Keratinocyte (primary cell): ENCODE data around the gene SPRR3.

Experiments used
- CTCF ChIP-seq, 3 experiments: IDR thresholded peaks in 1 of 3; conservative IDR thresholded peaks in 1 of 3; optimal IDR thresholded peaks in 1 of 3; 2 replicates in 2 of 3; 3 replicates in 1 of 3; pipeline versions ENCODE3 to v1.5.1; 2011; ENCODE audit warnings: low read length in 3 of 3, mild to moderate bottlenecking in 3 of 3, moderate library complexity in 2 of 3, control low read depth in 1 of 3, inconsistent platforms in 1 of 3; ENCODE audit not compliant: insufficient read depth in 2 of 3; ENCODE audit errors: extremely low read depth in 1 of 3
- EZH2 ChIP-seq: IDR thresholded peaks from one replicate; pipeline ENCODE4 v1.6.1; 2012; ENCODE audit warnings: inconsistent platforms, mild to moderate bottlenecking, low read length, moderate library complexity

DNA sequence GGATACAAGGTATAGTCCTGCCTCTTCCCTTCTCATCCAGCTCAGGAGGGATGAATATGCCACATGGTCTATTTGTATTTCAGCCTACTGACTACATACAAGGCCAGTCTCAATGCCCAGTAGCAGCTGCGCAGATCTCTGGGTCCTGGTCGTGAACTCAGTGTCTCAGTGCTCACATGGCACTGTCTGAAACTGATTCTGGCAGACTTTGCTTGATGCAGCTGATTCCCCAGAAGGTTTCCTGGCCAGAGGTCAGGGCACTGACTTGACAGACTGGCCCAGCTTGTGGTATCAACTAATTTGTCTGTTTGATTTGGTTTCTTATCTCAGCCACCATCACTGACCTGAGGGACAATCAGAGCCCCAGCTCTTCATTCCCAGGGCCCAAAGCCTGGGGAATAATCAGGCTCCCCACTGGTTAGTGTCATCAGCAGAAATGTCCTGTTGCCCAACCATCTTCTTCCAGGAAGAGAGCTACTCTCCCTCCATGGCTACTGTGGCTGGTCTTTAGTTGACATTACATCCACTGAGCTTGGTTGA, 38.6 kb upstream of the SPRR3 start:
- TF ChIP-seq CTCF (optimal IDR thresholded peaks at IDR 0.05 in 1 of 3, IDR thresholded peaks at IDR 0.05 in 1 of 3, conservative IDR thresholded peaks at IDR 0.05 in 1 of 3; ENCODE audit: extremely low read depth in 1 of 3, insufficient read depth in 2 of 3, low read length in 3 of 3) (no peak), EZH2 (no peak)
